ENCODE data around the gene ASS1. TPM values are rescaled to one million over a fixed set of nuclear protein-coding genes. Genes with fewer than 3 reads are reported as not detected.
"Not testable (repeated sequence)": the region's sequence is repeated elsewhere in the genome, so short reads cannot be mapped to it uniquely, and the experiment has no call there.

The ASS1 gene
- total and polyA plus RNA-seq, 9 donors = 63.4 to 238 (median 87.0) TPM

DNA sequence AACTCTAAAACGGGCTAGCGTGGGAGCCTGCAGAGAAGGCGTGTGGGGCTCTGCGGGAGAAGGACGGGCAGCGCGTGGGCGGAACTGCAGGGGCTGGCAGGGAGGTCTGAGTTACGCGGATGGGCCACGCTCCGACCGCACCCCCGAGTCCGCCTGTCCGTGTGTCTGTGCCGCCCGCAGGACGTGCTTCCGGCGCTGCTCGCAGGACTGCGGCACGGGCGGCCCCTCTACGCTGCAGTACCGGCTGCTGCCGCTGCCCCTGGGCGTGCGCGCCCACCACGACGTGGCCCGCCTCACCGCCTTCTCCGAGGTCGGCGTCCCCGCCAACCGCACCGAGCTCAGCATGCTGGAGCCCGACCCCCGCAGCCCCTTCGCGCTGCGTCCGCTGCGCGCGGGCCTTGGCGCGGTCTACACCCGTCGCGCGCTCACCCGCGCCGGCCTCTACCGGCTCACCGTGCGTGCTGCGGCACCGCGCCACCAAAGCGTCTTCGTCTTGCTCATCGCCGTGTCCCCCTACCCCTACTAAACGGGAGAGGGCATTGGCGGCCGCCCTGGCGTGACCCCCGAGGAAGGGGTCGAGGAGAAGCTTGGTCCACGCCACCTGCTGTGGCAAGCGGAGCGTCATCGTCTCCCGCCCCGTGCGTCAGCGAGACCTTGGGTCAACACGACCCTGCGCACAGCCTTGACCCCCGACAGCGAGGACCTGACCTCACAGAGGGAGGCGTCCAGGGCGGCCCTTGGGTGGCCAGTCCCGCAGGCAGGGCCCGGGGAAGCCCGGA is 11.4 kb upstream of the ASS1 start:
- no peaks in the 10 kb centered on the region for H3K27me3 ChIP-seq
- intact Hi-C loops (cut with DNase I) = no loop called here
- WGBS, 3 donors = 1 to 3% (median 2%) methylated on average over 77 to 92 of the region's 92 CpGs
- no peak for TF ChIP-seq EP300 (IDR thresholded peaks at IDR 0.05)
- TF ChIP-seq CTCF (IDR thresholded peaks at IDR 0.05) = peak; percentile 45 to 88 (median 85)
- H3K36me3 ChIP-seq = no peaks in the 10 kb centered on the region
- H3K9me3 ChIP-seq = no peaks in the 10 kb centered on the region
- H3K27ac ChIP-seq = no peak overlapping the region
- DNase-seq = peak; percentile 38 to 75 (median 59)
- peaks cover 3% of the 10 kb centered on the region for H3K4me1 ChIP-seq (ENCODE audit: insufficient read depth)
- peak overlapping the region; percentile 9 for H3K4me3 ChIP-seq

DNA sequence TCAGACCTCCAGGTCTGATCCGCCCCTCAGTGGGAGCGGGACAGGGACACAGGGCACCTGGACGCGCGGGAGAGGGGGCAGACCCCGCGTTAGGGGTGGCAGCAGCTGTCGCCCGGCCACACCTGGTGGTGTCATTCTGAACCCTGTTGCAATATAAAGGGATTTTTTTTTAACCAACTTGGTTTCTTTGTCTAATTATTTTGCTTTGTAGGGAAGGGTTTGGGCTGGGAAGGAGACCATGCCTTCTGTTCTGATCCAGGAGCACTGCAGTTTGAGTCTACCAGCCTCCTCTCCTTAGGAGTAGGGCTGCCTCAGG is 10.9 kb upstream of the ASS1 start:
- H3K4me1 ChIP-seq (ENCODE audit: insufficient read depth) = peaks cover 3% of the 10 kb centered on the region
- WGBS, 3 donors = 36 to 43% (median 41%) methylated on average over 9 of the region's 9 CpGs
- no peak overlapping the region for H3K27ac ChIP-seq
- TF ChIP-seq CTCF (IDR thresholded peaks at IDR 0.05) (no peak), POLR2A (IDR thresholded peaks at IDR 0.05) (no peak), EP300 (IDR thresholded peaks at IDR 0.05) (no peak)
- no peaks in the 10 kb centered on the region for H3K9me3 ChIP-seq
- no peaks in the 10 kb centered on the region for H3K27me3 ChIP-seq
- H3K4me3 ChIP-seq = no peak overlapping the region
- DNase-seq = no peak
- no peaks in the 10 kb centered on the region for H3K36me3 ChIP-seq
- intact Hi-C loops (cut with DNase I) = no loop called here

- H3K27ac ChIP-seq; H3K9me3 ChIP-seq; H3K27me3 ChIP-seq; DNase-seq; H3K36me3 ChIP-seq; H3K4me1 ChIP-seq (ENCODE audit: insufficient read depth); intact Hi-C loops (cut with DNase I); H3K4me3 ChIP-seq: not testable (repeated sequence)
- 95 to 99% (median 99%) methylated on average over 5 of the region's 5 CpGs for WGBS, 3 donors
Observed at GRCh38 chr9:130434656-130435055, 10.1 kb upstream of the ASS1 start.

- H3K4me1 ChIP-seq (ENCODE audit: insufficient read depth) = peaks cover 3% of the 10 kb centered on the region
- TF ChIP-seq CTCF (IDR thresholded peaks at IDR 0.05) = no peak
- no peak for TF ChIP-seq EP300 (IDR thresholded peaks at IDR 0.05)
- no peak for TF ChIP-seq POLR2A (IDR thresholded peaks at IDR 0.05)
- H3K4me3 ChIP-seq = no peak overlapping the region
- H3K27ac ChIP-seq = no peak overlapping the region
- WGBS, 3 donors = 80 to 81% (median 81%) methylated on average over 15 of the region's 15 CpGs
- H3K36me3 ChIP-seq = no peaks in the 10 kb centered on the region
- no peak for DNase-seq
- H3K27me3 ChIP-seq = no peaks in the 10 kb centered on the region
- H3K9me3 ChIP-seq = no peaks in the 10 kb centered on the region
- intact Hi-C loops (cut with DNase I) = no loop called here
Observed at GRCh38 chr9:130437011-130437789, 7.6 kb upstream of the ASS1 start.
